Posterior cingulate gyrus (tissue), 11 donors: ENCODE results near the gene UBC.
"Not testable (repeated sequence)": the region's sequence is repeated elsewhere in the genome, so short reads cannot be mapped to it uniquely, and the experiment has no call there.

Experiments used
- DNase-seq, 10 donors: peaks; one replicate each; pipeline versions ENCODE4 v3.0.0 to v3.0.0-alpha.2; 2020 to 2021; ENCODE audit warnings: mixed read lengths in 3 of 10
- intact Hi-C: fragments of 100-400 bp; cut with DNase I; formaldehyde crosslinking; loops from one replicate; pipeline ENCODE4 v1.15.1; 2023

Gene UBC

GRCh38 chr12:124938587-124938986 lies 24.1 kb upstream of the UBC start:
- intact Hi-C loops = no loop called here
- peak in 1 of 10 donors; percentile 17 for DNase-seq

GRCh38 chr12:124938108-124938507 lies 23.7 kb upstream of the UBC start:
- intact Hi-C loops = no loop called here
- no peak for DNase-seq

GRCh38 chr12:124931528-124931927 lies 17.1 kb upstream of the UBC start:
- DNase-seq = peak in 2 of 10 donors; percentile 2 to 19
- intact Hi-C loops = not testable (repeated sequence)

GRCh38 chr12:124930586-124930985 lies 16.1 kb upstream of the UBC start:
- intact Hi-C loops = no loop called here
- DNase-seq = peak in 1 of 10 donors; percentile 14

- DNase-seq = peak in 2 of 10 donors; percentile 5 to 51
- intact Hi-C loops = no loop called here
Measured at GRCh38 chr12:124929649-124930419, 15.4 kb upstream of the UBC start.

- peak in 2 of 10 donors; percentile 45 to 52 for DNase-seq
- intact Hi-C loops = no loop called here
Measured at GRCh38 chr12:124928912-124929530, 14.6 kb upstream of the UBC start.

- peak in 3 of 10 donors; percentile 46 to 87 (median 71) for DNase-seq
- intact Hi-C loops = no loop called here
Measured at GRCh38 chr12:124928095-124928911, 13.9 kb upstream of the UBC start.

GRCh38 chr12:124927201-124928094 lies 13.0 kb upstream of the UBC start:
- intact Hi-C loops = loop anchor here (1.0 kb wide), 1 partner anchor 12 kb away; no protein-coding TSS in a partner anchor

GRCh38 chr12:124925782-124926181 lies 11.3 kb upstream of the UBC start:
- intact Hi-C loops = not testable (repeated sequence)
- DNase-seq = peak in 1 of 10 donors; percentile 70

More at GRCh38 chr12:124927201-124928094, 13.0 kb upstream of the UBC start:
- DNase-seq = peak; percentile 82 to 99 (median 91)

- intact Hi-C loops = no loop called here
- DNase-seq = peak in 1 of 10 donors; percentile 33
Measured at GRCh38 chr12:124925117-124925516, 10.7 kb upstream of the UBC start.

- DNase-seq = peak in 1 of 10 donors; percentile 27
Measured at GRCh38 chr12:124923905-124924734, 9.7 kb upstream of the UBC start.

GRCh38 chr12:124921200-124922031 lies 7.0 kb upstream of the UBC start:
- DNase-seq = peak in 6 of 10 donors; percentile 48 to 91 (median 58)
- intact Hi-C loops = no loop called here

More at GRCh38 chr12:124923905-124924734, 9.7 kb upstream of the UBC start:
- intact Hi-C loops = no loop called here

- intact Hi-C loops = no loop called here
- DNase-seq = peak in 1 of 10 donors; percentile 13
Measured at GRCh38 chr12:124920353-124920935, 6.0 kb upstream of the UBC start.

- intact Hi-C loops = no loop called here
- DNase-seq = peak in 2 of 10 donors; percentile 23 to 36
Measured at GRCh38 chr12:124919521-124920352, 5.3 kb upstream of the UBC start.

- intact Hi-C loops = not testable (repeated sequence)
Measured at GRCh38 chr12:124918622-124918988, 4.2 kb upstream of the UBC start.

GRCh38 chr12:124917841-124918621 lies 3.6 kb upstream of the UBC start:
- peak in 1 of 10 donors; percentile 33 for DNase-seq
- intact Hi-C loops = no loop called here

More at GRCh38 chr12:124918622-124918988, 4.2 kb upstream of the UBC start:
- peak in 1 of 10 donors; percentile 43 for DNase-seq
